GM12801 (cell line): ENCODE data around the gene ANKRD23.

Experiments
- CTCF ChIP-seq: IDR thresholded peaks from one replicate; pipeline ENCODE4 v1.5.1; 2011; ENCODE audit warnings: control low read depth; ENCODE audit not compliant: insufficient read length; ENCODE audit errors: extremely low read depth

The ANKRD23 gene

DNA sequence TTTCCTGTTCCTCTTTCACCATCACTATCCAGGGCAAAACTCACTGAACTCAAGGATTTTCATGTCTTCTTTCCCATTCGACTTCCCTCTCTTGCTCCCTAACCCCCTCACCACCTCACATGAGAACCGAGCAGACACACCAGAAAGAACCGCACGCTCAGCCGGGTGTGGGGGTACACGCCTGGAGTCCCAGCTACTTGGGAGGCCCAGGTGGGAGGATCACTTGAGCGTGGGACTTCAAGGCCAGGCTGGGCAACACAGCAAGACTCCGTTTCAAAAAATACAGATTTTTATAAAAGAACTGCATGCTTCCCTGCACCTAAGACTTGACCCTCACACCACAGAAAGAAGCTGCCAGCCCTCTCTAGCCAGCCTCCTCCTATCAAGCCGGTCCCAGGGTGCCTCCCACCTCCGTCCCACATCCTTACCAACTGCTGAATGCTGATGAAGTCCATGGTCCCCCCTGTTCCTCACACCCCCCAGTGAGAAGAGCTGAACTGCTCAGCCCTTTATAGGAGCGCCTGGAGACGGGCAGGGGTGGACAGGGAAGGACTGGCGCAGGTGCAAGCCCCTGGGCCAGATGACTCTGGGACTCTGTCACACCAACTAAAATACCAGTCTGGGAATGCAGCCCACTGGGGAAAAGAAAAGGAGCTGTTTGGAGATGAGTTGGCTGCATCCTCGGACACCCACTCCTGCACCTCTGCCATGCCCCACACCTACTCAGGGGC lies at the start of gene ANKRD23:
ANKRD23 (minus strand) TSS at position 484 of the 731 bp plus-strand sequence; CDS start at position 455, 29 bp downstream.
- no peak for TF ChIP-seq CTCF

- no peak for TF ChIP-seq CTCF
These were observed 47.9 kb upstream of the ANKRD23 start for GRCh38 chr2:96891591-96892333.

- no peak for TF ChIP-seq CTCF
These were observed 47.0 kb upstream of the ANKRD23 start for GRCh38 chr2:96890726-96891385.

- TF ChIP-seq CTCF, result no peak
These were observed 46.4 kb upstream of the ANKRD23 start for GRCh38 chr2:96890252-96890651.

GRCh38 chr2:96888072-96889011 lies 44.5 kb upstream of the ANKRD23 start:
- TF ChIP-seq CTCF, result no peak

- no peak for TF ChIP-seq CTCF
These were observed 43.7 kb upstream of the ANKRD23 start for GRCh38 chr2:96887493-96888012.
